ENCODE data around the gene PAPPA2.

DNA sequence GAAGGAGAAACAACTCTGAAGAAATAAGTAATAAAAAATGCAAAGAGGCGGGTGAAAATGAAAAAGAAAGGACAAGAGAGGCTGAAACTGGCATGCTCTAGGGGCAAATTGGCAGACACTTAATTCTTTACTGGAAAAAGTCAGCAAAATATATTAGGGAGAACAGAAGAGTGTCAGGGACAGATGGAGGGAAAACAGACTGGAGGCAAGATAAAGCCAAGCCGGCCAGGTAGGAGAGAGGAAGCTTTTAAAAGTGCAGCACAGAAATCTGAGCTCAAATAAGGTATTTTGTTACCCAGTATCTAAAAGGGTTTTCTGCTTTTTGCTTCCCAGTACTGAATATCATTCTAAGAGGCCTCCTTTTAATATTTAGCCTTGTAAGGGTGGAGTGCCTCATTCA lies 339.3 kb downstream of the PAPPA2 start:
- TF ChIP-seq, protein P1, sequence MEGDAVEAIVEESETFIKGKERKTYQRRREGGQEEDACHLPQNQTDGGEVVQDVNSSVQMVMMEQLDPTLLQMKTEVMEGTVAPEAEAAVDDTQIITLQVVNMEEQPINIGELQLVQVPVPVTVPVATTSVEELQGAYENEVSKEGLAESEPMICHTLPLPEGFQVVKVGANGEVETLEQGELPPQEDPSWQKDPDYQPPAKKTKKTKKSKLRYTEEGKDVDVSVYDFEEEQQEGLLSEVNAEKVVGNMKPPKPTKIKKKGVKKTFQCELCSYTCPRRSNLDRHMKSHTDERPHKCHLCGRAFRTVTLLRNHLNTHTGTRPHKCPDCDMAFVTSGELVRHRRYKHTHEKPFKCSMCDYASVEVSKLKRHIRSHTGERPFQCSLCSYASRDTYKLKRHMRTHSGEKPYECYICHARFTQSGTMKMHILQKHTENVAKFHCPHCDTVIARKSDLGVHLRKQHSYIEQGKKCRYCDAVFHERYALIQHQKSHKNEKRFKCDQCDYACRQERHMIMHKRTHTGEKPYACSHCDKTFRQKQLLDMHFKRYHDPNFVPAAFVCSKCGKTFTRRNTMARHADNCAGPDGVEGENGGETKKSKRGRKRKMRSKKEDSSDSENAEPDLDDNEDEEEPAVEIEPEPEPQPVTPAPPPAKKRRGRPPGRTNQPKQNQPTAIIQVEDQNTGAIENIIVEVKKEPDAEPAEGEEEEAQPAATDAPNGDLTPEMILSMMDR (IDR thresholded peaks at IDR 0.05): no peak
- TF ChIP-seq POLR2A (IDR thresholded peaks at IDR 0.05): no peak
